A549 (cell line): ENCODE measurements around the gene SLC35B4.

Experiments
- CHD2 ChIP-seq: fragments of 150-350 bp; IDR thresholded peaks from 2 replicates; pipeline ENCODE4 v1.6.1; 2014; ENCODE audit warnings: low read length; ENCODE audit not compliant: partially characterized antibody
- CTCF ChIP-seq: fragments of >200 bp; sonication (Bioruptor Twin); formaldehyde crosslinking; IDR thresholded peaks from 3 replicates; pipeline ENCODE4 v1.5.1; 2016
- EP300 ChIP-seq, 2 experiments: fragments of >200 bp; sonication (Bioruptor Twin); formaldehyde crosslinking; IDR thresholded peaks; 2 replicates in 1 of 2; 3 replicates in 1 of 2; pipeline ENCODE4 v1.6.1; 2016 to 2017
- ESRRA ChIP-seq: fragments of 150-350 bp; IDR thresholded peaks from 2 replicates; pipeline ENCODE4 v1.6.1; 2014; ENCODE audit warnings: mild to moderate bottlenecking, low read length, borderline replicate concordance
- HOXB5 ChIP-seq: fragments of 250-450 bp; sonication (Bioruptor Pico); IDR thresholded peaks from 2 replicates; pipeline ENCODE4 v1.5.0; 2020; ENCODE audit warnings: mild to moderate bottlenecking, moderate library complexity
- PHF8 ChIP-seq: fragments of 200-600 bp; sonication (generic); IDR thresholded peaks from 2 replicates; pipeline ENCODE4 v1.6.1; 2016; ENCODE audit warnings: low read depth, mild to moderate bottlenecking, antibody characterized with exemption, moderate library complexity, borderline replicate concordance
- POLR2A ChIP-seq: IDR thresholded peaks from 2 replicates; pipeline ENCODE4 v1.6.1; 2012; ENCODE audit warnings: mild to moderate bottlenecking, low read length
- POLR2AphosphoS2 ChIP-seq: conservative IDR thresholded peaks from 2 replicates; pipeline ENCODE4 v1.6.1; 2012; ENCODE audit warnings: low read length, improper control_type of control experiment, inconsistent platforms
- REST ChIP-seq: fragments of 200-600 bp; sonication (generic); IDR thresholded peaks from 2 replicates; pipeline ENCODE4 v1.6.1; 2016; ENCODE audit warnings: antibody characterized with exemption, mild to moderate bottlenecking, moderate library complexity
- SREBF2 ChIP-seq: fragments of 450-650 bp; IDR thresholded peaks from 2 replicates; pipeline ENCODE4 v1.6.1; 2014; ENCODE audit warnings: mild to moderate bottlenecking, moderate library complexity
- TP53 ChIP-seq: fragments of 250-450 bp; sonication (Bioruptor Pico); IDR thresholded peaks from 2 replicates; pipeline ENCODE4 v1.5.0; 2021; ENCODE audit warnings: mild to moderate bottlenecking, moderate library complexity
- USF2 ChIP-seq: fragments of 450-650 bp; IDR thresholded peaks from 2 replicates; pipeline ENCODE4 v1.6.1; 2014; ENCODE audit warnings: antibody characterized with exemption

DNA sequence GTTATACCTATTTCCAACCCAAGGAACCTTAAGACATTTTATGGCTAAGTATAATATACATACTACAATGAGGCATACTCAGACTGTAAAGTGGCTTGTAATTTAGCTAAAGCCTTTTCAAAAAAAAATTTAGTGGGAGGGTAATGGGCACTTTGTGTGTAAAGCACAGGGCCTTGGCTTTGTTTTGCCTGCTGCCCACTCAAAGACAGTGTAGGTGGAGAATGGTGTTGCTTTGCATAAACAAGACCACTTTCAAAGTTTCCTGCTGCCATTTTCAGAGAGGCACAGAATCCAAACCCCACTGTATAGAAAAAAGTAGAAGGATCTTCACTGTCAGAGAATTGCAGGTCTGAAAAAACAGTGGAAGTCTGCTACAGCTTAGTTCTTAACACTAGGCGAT, 21.2 kb upstream of the SLC35B4 start:
- TF ChIP-seq TP53 (CRISPR knock-in tag) (no peak), EP300 (IDR thresholded peaks at IDR 0.05) (no peak), CTCF (no peak), CHD2 (no peak), POLR2AphosphoS2 (no peak), POLR2A (no peak), USF2 (no peak), PHF8 (no peak), HOXB5 (CRISPR knock-in tag) (no peak), SREBF2 (no peak), ESRRA (no peak), REST (no peak)
